NT2/D1 (cell line): ENCODE measurements around the gene PLA2G2F.
"Not testable (repeated sequence)": the region's sequence is repeated elsewhere in the genome, so short reads cannot be mapped to it uniquely, and the experiment has no call there.

Experiments used
- DNase-seq: peaks from one replicate; pipeline ENCODE4 v3.0.0-alpha.2; 2011; ENCODE audit warnings: low read depth, low spot score
- H3K27me3 ChIP-seq: 2 replicates; pipeline ENCODE4 v1.6.0; 2011; ENCODE audit warnings: mild to moderate bottlenecking; ENCODE audit not compliant: insufficient read length, insufficient read depth
- H3K36me3 ChIP-seq: 2 replicates; pipeline ENCODE4 v1.6.1; 2011; ENCODE audit warnings: mild to moderate bottlenecking, low read length, mixed read lengths; ENCODE audit not compliant: insufficient read depth, insufficient read length
- H3K4me1 ChIP-seq: 2 replicates; pipeline ENCODE4 v1.5.1; 2011; ENCODE audit not compliant: insufficient read depth, insufficient read length
- H3K4me3 ChIP-seq: 2 replicates; pipeline ENCODE4 v1.5.1; 2011; ENCODE audit warnings: low read depth; ENCODE audit not compliant: insufficient read length
- H3K9ac ChIP-seq: 2 replicates; pipeline ENCODE4 v1.6.0; 2011; ENCODE audit warnings: low read depth; ENCODE audit not compliant: insufficient read length
- H3K9me3 ChIP-seq: 2 replicates; pipeline ENCODE4 v1.5.1; 2011; ENCODE audit warnings: mild to moderate bottlenecking, low read length; ENCODE audit not compliant: insufficient read depth
- SUZ12 ChIP-seq: IDR thresholded peaks from 2 replicates; pipeline ENCODE4 v1.6.1; 2011; ENCODE audit not compliant: insufficient read length, insufficient read depth; ENCODE audit errors: extremely low read depth
- YY1 ChIP-seq: IDR thresholded peaks from 2 replicates; pipeline ENCODE4 v1.6.1; 2011; ENCODE audit not compliant: insufficient read length, insufficient read depth
- ZNF274 ChIP-seq: IDR thresholded peaks from 2 replicates; pipeline ENCODE4 v1.6.1; 2011; ENCODE audit warnings: mild to moderate bottlenecking, low read depth, low read length

The PLA2G2F gene

DNA sequence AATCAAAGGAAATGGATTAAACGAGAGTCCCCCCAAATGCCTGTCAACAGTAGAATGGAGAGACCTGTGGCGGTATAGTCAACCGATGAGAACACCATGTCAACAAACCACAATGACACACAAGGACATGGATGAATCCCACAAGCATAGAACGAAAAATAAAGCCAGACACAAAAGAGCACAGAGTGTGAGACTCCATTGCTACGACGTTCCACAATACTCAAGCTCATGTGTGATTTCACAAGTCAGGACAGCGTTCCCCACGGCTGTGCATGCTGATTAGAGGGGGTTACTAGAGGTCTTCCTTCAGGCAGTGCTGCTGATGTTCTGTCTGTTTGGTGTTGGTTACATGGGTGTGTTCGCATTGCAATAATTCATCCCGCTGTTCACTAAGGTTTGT lies 14.0 kb upstream of the PLA2G2F start:
- no peak overlapping the region for H3K4me3 ChIP-seq
- H3K9me3 ChIP-seq = peaks cover 4% of the 10 kb centered on the region; the same call in 1 of the 2 replicates
- H3K4me1 ChIP-seq = no peaks in the 10 kb centered on the region
- no peaks in the 10 kb centered on the region for H3K36me3 ChIP-seq
- H3K9ac ChIP-seq = no peak overlapping the region
- DNase-seq = no peak
- TF ChIP-seq SUZ12 (no peak), ZNF274 (no peak), YY1 (no peak)
- H3K27me3 ChIP-seq = no peaks in the 10 kb centered on the region

DNA sequence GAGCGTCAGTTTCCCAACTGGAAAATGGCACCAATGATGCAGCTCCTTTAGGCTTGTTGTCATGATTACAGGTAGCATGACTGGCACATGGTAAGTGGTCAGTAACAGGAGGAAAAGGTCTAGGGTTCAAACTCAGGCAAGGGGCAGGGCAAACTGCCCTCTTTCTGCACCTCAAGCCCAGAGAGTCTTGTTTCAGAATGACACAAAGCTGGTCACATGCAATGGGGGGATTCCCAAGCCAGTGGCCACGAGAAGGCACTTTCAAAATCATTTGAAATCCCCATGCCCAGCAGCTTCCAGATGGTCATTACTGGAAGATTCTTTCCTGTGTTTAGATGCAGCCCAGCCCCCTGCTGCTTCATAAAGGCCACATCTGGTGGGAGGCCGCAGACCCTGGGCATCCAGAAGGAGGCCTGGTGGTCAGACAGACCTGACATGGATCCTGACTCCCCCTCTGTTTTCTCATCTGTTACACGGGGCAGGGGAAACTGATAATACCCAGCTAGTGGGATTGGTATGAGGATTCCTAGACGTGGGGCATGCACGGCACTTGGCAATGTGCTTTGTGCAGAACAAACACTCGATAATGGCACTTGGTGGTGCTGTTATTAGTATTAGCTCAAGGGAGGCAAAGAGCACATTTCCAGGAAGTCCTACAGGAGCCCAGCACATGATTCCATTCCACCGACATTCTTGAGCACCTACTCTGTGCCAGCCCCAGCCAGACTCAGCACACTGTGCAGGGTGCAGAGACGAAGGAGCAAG lies 12.9 kb upstream of the PLA2G2F start:
- Histone ChIP-seq H3K9ac (no peak overlapping the region), H3K27me3 (no peaks in the 10 kb centered on the region), H3K36me3 (no peaks in the 10 kb centered on the region), H3K4me1 (no peaks in the 10 kb centered on the region), H3K9me3 (peaks cover 4% of the 10 kb centered on the region; the same call in 1 of the 2 replicates), H3K4me3 (no peak overlapping the region)
- no peak for DNase-seq
- TF ChIP-seq ZNF274 (no peak), SUZ12 (no peak), YY1 (no peak)

DNA sequence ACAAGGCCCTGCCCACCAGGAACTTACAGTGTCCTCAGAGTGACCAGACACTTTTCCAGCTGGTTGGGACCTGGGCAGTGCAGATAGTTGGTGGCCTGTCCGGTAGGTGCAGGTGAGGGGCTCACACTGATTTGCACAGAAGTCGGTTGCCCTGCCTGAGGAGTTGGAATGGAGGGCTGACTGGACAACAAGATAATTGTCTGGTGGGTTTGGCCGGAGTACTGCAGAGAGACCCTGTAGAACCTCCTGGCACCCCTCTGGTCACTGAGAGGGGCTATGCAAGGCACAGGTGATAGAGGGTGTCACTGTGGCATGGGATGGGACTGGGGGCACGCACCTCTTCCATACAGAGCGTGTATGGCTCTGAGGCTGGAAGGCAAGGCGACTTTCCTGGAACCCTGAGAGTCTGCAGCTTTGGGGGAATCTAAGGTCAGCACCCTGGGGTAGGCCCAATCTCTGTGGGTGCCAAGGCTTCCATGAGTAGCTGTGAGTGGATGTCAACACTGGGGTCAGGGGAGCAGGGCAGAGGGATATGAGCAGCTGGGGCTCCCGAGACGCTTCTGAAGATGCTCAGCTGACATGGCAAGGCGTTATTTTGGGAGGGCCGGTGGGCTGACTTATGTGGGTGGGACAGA lies 12.2 kb upstream of the PLA2G2F start:
- Histone ChIP-seq H3K4me3 (no peak overlapping the region), H3K9me3 (peaks cover 4% of the 10 kb centered on the region; the same call in 1 of the 2 replicates), H3K4me1 (no peaks in the 10 kb centered on the region), H3K36me3 (no peaks in the 10 kb centered on the region), H3K9ac (no peak overlapping the region), H3K27me3 (no peaks in the 10 kb centered on the region)
- DNase-seq = no peak
- TF ChIP-seq YY1 (no peak), SUZ12 (no peak), ZNF274 (no peak)

DNA sequence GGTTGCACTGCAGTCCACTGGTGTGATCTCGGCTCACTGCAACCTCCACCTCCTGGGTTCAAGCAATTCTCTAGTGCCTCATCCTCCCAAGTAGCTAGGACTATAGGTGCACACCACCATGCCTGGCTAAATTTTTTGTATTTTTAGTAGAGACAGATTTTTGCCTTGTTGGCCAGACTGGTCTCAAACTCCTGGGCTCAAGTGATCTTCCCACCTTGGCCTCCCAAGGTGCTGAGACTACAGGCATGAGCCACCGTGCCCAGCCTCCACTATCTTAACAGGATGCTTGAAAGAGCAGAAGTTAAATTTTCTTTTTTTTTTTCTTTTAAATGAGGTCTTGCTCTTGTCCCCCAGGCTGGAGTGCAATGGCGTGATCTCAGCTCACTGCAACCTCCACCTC lies 8.6 kb upstream of the PLA2G2F start:
- not testable (repeated sequence) for H3K36me3 ChIP-seq, H3K9ac ChIP-seq, DNase-seq, H3K4me1 ChIP-seq, H3K9me3 ChIP-seq, H3K4me3 ChIP-seq, H3K27me3 ChIP-seq

DNA sequence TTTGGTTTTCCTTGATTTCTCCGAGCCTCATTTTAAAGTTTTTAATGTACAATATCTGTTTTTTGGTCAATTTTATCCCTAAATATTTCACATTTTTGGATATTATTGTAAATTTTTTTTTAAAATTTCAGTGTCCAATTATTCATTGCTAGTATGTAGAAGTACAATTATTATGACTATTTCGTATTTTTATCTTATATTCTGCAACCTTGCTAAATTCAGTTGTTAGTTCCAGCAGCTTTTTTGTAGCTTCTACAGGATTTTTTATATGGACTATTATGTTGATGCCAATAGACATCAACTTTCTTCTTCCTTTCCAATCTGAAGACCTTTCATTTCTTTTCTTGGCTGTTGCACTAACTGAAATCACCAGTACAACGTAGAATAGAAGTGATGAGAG lies 4.1 kb upstream of the PLA2G2F start:
- Histone ChIP-seq H3K9ac (no peak overlapping the region), H3K4me1 (no peaks in the 10 kb centered on the region), H3K4me3 (no peak overlapping the region), H3K36me3 (no peaks in the 10 kb centered on the region), H3K27me3 (no peaks in the 10 kb centered on the region), H3K9me3 (peaks cover 10% of the 10 kb centered on the region; the same call in 1 of the 2 replicates)
- DNase-seq = no peak
- TF ChIP-seq ZNF274 (no peak), SUZ12 (no peak), YY1 (no peak)

DNA sequence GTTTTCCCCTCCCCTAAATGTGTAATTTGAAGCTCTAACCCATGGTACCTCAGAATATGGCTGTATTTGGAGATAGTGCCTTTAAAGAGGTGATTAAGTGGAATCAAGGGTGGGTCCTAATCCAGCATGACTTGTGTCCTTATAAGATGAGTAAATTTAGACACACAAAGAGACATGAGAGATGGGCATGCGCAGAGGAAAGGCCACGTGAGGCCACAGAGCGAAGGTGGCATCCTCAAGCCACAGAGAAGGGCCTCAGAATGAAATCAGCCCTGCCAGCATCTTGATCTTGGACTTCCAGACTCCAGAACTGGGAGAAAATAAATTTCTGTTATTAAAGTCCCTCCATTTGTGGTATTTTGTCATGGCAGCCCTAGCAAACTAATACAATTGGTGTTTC lies 2.9 kb upstream of the PLA2G2F start:
- no peak for TF ChIP-seq YY1
- TF ChIP-seq SUZ12 = no peak
- no peak for TF ChIP-seq ZNF274
- H3K36me3 ChIP-seq = no peaks in the 10 kb centered on the region
- H3K4me1 ChIP-seq = no peaks in the 10 kb centered on the region
- no peak overlapping the region for H3K4me3 ChIP-seq
- no peaks in the 10 kb centered on the region for H3K27me3 ChIP-seq
- peaks cover 10% of the 10 kb centered on the region; the same call in 1 of the 2 replicates for H3K9me3 ChIP-seq
- no peak for DNase-seq
- no peak overlapping the region for H3K9ac ChIP-seq

DNA sequence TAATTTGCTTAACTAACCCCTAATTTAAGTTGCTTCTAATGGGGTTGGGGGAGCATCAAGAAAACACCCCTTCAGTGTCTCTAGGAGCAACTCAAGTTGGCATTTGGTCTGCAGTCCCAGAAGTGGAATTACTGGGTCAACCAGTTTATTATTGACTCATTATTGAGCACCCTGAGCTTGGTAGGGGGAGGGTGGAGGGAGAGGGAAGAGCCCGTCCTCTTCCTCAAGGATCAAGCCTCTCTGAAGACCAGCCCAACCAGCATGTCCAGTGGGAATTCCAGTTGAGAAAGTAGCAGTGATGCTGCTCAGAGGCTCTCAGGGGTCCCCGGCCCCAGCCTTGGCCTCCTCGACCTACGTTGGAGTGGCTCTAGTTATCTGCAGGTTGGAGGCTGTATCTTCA lies 2.1 kb upstream of the PLA2G2F start:
- Histone ChIP-seq H3K9me3 (peaks cover 10% of the 10 kb centered on the region; the same call in 1 of the 2 replicates), H3K36me3 (no peaks in the 10 kb centered on the region), H3K27me3 (no peaks in the 10 kb centered on the region), H3K4me3 (no peak overlapping the region), H3K9ac (no peak overlapping the region), H3K4me1 (no peaks in the 10 kb centered on the region)
- no peak for DNase-seq
- TF ChIP-seq ZNF274 (no peak), SUZ12 (no peak), YY1 (no peak)
